ENCODE data around the gene MLPH. TPM values are rescaled to one million over a fixed set of nuclear protein-coding genes. Genes with fewer than 3 reads are reported as not detected.

The MLPH gene
- total and polyA plus RNA-seq, 9 of the 15 experiments (the other 6 are each of a cell fraction or from before 2014, with no cell fraction given) = 0.22 TPM; not detected in 8

DNA sequence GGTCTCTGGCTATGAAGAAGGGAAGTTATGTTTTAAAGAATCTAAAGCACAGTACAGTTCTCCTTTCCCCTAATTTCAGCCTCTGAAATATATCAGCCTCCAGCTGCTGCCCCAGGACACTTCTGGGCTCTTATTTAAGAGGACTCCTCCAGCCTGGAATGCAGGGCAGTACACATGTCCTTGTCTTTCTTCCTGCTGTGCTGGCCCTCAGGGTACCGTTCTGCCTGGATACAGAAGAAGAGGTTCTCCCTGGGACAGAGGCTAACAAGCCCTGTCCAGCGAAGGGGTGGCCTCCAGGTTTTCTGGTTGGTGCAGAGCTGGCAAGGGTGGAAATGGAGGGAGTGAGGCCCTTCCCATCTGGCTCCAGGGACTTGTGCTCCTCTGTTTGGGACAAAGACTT, 22.1 kb downstream of the MLPH start:
- BruUV-seq (replicated peaks) = no TSS peak
- CTCF ChIA-PET (ENCODE audit: low intra/inter-chr PET ratio) = no interaction called here

More for the DNA sequence above, 22.1 kb downstream of the MLPH start:
- no peaks in the 10 kb centered on the region for H4K20me1 ChIP-seq (replicated peaks; ENCODE audit: control insufficient read depth, insufficient read depth, low read length)
- no peaks in the 10 kb centered on the region for H3K79me2 ChIP-seq (ENCODE audit: control insufficient read depth, insufficient read depth, low read length)
- in situ Hi-C loops (cut with MboI) = no loop called here
- H3K9ac ChIP-seq (ENCODE audit: insufficient read depth in 1 of 2, low read depth in 2 of 2, low read length in 2 of 2) = no peak overlapping the region
- POLR2A ChIA-PET = interaction anchor here (1.0 kb wide), 1 partner anchor 63 kb away, joined by 3 read pairs; no protein-coding TSS in a partner anchor
- no peak for TF ChIP-seq ZNF699 (CRISPR knock-in tag; IDR thresholded peaks at IDR 0.05; ENCODE audit: insufficient replicate concordance)
- TF ChIP-seq ZNF444 (CRISPR knock-in tag; IDR thresholded peaks at IDR 0.05) = no peak
- TF ChIP-seq SAP30 (IDR thresholded peaks at IDR 0.05; ENCODE audit: borderline replicate concordance, insufficient read depth, low read depth, low read length, poor library complexity, severe bottlenecking) = no peak
- no peak for TF ChIP-seq YBX1 (IDR thresholded peaks at IDR 0.05)
- no peak for TF ChIP-seq ZNF780A (CRISPR knock-in tag; IDR thresholded peaks at IDR 0.05)
- no peak for TF ChIP-seq TCF7L2 (IDR thresholded peaks at IDR 0.05; ENCODE audit: low read depth, low read length)
- TF ChIP-seq, protein P1, sequence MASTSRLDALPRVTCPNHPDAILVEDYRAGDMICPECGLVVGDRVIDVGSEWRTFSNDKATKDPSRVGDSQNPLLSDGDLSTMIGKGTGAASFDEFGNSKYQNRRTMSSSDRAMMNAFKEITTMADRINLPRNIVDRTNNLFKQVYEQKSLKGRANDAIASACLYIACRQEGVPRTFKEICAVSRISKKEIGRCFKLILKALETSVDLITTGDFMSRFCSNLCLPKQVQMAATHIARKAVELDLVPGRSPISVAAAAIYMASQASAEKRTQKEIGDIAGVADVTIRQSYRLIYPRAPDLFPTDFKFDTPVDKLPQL (IDR thresholded peaks at IDR 0.05; ENCODE audit: extremely low read depth, insufficient read length) = no peak
- no peak for TF ChIP-seq SMAD3 (CRISPR knock-in tag; conservative IDR thresholded peaks at IDR 0.05)
- TF ChIP-seq PTTG1 (tag; IDR thresholded peaks at IDR 0.05; ENCODE audit: low read depth) = no peak
- TF ChIP-seq, protein P2, sequence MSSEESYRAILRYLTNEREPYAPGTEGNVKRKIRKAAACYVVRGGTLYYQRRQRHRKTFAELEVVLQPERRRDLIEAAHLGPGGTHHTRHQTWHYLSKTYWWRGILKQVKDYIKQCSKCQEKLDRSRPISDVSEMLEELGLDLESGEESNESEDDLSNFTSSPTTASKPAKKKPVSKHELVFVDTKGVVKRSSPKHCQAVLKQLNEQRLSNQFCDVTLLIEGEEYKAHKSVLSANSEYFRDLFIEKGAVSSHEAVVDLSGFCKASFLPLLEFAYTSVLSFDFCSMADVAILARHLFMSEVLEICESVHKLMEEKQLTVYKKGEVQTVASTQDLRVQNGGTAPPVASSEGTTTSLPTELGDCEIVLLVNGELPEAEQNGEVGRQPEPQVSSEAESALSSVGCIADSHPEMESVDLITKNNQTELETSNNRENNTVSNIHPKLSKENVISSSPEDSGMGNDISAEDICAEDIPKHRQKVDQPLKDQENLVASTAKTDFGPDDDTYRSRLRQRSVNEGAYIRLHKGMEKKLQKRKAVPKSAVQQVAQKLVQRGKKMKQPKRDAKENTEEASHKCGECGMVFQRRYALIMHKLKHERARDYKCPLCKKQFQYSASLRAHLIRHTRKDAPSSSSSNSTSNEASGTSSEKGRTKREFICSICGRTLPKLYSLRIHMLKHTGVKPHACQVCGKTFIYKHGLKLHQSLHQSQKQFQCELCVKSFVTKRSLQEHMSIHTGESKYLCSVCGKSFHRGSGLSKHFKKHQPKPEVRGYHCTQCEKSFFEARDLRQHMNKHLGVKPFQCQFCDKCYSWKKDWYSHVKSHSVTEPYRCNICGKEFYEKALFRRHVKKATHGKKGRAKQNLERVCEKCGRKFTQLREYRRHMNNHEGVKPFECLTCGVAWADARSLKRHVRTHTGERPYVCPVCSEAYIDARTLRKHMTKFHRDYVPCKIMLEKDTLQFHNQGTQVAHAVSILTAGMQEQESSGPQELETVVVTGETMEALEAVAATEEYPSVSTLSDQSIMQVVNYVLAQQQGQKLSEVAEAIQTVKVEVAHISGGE (CRISPR knock-in tag; IDR thresholded peaks at IDR 0.05) = no peak
- TF ChIP-seq ZNF41 (CRISPR knock-in tag; conservative IDR thresholded peaks at IDR 0.05) = no peak
- no peak for TF ChIP-seq NFXL1 (CRISPR knock-in tag; IDR thresholded peaks at IDR 0.05)
- no peak for TF ChIP-seq LCOR (CRISPR knock-in tag; IDR thresholded peaks at IDR 0.05)
- TF ChIP-seq FOXK1 (CRISPR knock-in tag; IDR thresholded peaks at IDR 0.05; ENCODE audit: borderline replicate concordance) = no peak
- TF ChIP-seq TBP (optimal IDR thresholded peaks at IDR 0.05; ENCODE audit: low read depth, low read length) = no peak
- H3K27me3 ChIP-seq (ENCODE audit: control insufficient read depth in 2 of 2, insufficient read depth in 2 of 2, low read length in 2 of 2) = peaks cover 3 to 48% of the 10 kb centered on the region in 2 experiments; a peak in 3 of 5 replicates
- H2AFZ ChIP-seq (ENCODE audit: low read depth, low read length) = no peak overlapping the region
- DNase-seq (ENCODE audit: extremely low read depth in 1 of 4, low spot score in 3 of 4) (no peak), FAIRE-seq (no peak), ATAC-seq (no peak)
- 0% methylated on average over 2 of the region's 2 CpGs for WGBS (ENCODE audit: insufficient coverage, low coverage, missing lambda C conversion rate)
- H3K36me3 ChIP-seq (ENCODE audit: control insufficient read depth, insufficient read depth, low read length) = no peaks in the 10 kb centered on the region
- H3K4me1 ChIP-seq (replicated peaks in 1 of 2; ENCODE audit: control insufficient read depth in 2 of 2, insufficient read depth in 2 of 2, low read length in 2 of 2) = no peaks in the 10 kb centered on the region
- no peaks in the 10 kb centered on the region for H3K9me1 ChIP-seq (ENCODE audit: control insufficient read depth, insufficient read depth, low read length)
- no peak overlapping the region for H3K27ac ChIP-seq (ENCODE audit: extremely low read depth, low read depth, low read length)
- no peaks in the 10 kb centered on the region for H3K9me3 ChIP-seq (replicated peaks; ENCODE audit: control insufficient read depth, insufficient read depth, low read depth, low read length)
- intact Hi-C loops (cut with micrococcal nuclease) = no loop called here
- H3K4me2 ChIP-seq (ENCODE audit: insufficient read depth, low read length) = no peak overlapping the region
- no peak overlapping the region for H3K4me3 ChIP-seq

Data from K562 (cell line).